Measurements from ENCODE around the gene TXNDC5. TPM values are rescaled to one million over a fixed set of nuclear protein-coding genes. Genes with fewer than 3 reads are reported as not detected.
"Not testable (repeated sequence)": the region's sequence is repeated elsewhere in the genome, so short reads cannot be mapped to it uniquely, and the experiment has no call there.

TXNDC5 gene
- total RNA-seq, 1 donor: 333 TPM

GRCh38 chr6:7893342-7893741 is 17.2 kb downstream of the TXNDC5 start:
- no peak for DNase-seq (ENCODE audit: low read depth)
- TF ChIP-seq CTCF (IDR thresholded peaks at IDR 0.05; ENCODE audit: insufficient read depth, low read length): no peak
- no peak overlapping the region for H3K4me3 ChIP-seq (ENCODE audit: low read depth, low read length)

GRCh38 chr6:7892367-7892766 is 18.2 kb downstream of the TXNDC5 start:
- DNase-seq (ENCODE audit: low read depth); H3K4me3 ChIP-seq (ENCODE audit: low read depth, low read length): not testable (repeated sequence)

- TF ChIP-seq CTCF (IDR thresholded peaks at IDR 0.05; ENCODE audit: insufficient read depth, low read length): no peak
- H3K4me3 ChIP-seq (ENCODE audit: low read depth, low read length): no peak overlapping the region
- DNase-seq (ENCODE audit: low read depth): no peak
Measured at GRCh38 chr6:7891078-7891872, 19.3 kb downstream of the TXNDC5 start.

GRCh38 chr6:7888587-7889357 is 21.8 kb downstream of the TXNDC5 start:
- no peak overlapping the region for H3K4me3 ChIP-seq (ENCODE audit: low read depth, low read length)
- DNase-seq (ENCODE audit: low read depth): no peak
- TF ChIP-seq CTCF (IDR thresholded peaks at IDR 0.05; ENCODE audit: insufficient read depth, low read length): no peak

GRCh38 chr6:7887278-7887991 is 23.2 kb downstream of the TXNDC5 start:
- no peak overlapping the region for H3K4me3 ChIP-seq (ENCODE audit: low read depth, low read length)
- no peak for DNase-seq (ENCODE audit: low read depth)
- TF ChIP-seq CTCF (IDR thresholded peaks at IDR 0.05; ENCODE audit: insufficient read depth, low read length): no peak

DNA sequence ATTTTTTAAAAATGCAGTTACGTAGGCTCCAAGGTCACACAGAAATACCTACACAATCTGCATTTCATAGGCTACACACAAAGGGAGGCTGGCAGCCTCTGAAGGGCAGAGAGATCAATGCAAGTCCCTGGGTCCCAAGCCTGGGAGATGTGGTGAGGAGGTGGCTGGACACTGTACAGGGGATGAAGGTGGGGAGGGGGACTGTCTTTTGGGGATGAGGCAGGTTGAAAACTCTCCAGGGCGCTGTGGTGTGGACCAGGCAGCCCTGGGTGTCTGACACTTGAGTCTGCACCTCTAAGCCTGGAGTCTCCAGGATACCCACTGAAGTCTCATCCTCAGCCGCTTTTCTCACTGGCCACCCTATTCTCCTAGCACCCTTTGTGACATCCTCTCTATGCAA is 24.5 kb downstream of the TXNDC5 start:
- no peak for DNase-seq (ENCODE audit: low read depth)
- H3K4me3 ChIP-seq (ENCODE audit: low read depth, low read length): no peak overlapping the region
- no peak for TF ChIP-seq CTCF (IDR thresholded peaks at IDR 0.05; ENCODE audit: insufficient read depth, low read length)

DNA sequence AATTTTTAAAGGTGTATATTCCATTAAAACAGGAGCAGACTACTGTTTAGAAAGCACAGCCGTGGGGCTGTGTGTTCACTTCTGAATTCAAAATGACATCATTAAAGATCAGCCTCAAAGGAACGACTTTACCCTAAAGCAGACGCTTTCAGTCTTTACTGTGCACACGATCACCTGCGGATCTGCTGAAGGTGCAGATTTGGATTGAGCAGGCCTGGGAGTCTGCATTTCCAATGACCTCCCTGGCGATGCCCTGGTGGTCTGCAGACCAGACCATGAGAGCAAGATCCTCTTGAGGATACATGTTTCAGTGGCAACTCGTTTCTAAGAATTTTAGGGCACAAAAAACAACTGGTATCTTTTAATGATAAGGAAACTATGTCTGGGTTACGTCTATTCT is 27.2 kb downstream of the TXNDC5 start:
- DNase-seq (ENCODE audit: low read depth): no peak
- no peak for TF ChIP-seq CTCF (IDR thresholded peaks at IDR 0.05; ENCODE audit: insufficient read depth, low read length)
- H3K4me3 ChIP-seq (ENCODE audit: low read depth, low read length): no peak overlapping the region

All from fibroblast of the aortic adventitia (primary cell).